Skeletal muscle tissue (tissue), 4 donors: ENCODE results near the gene WDR53. TPM values are rescaled to one million over a fixed set of nuclear protein-coding genes. Genes with fewer than 3 reads are reported as not detected.
A peak's percentile ranks its signal among the peaks of the same experiment; 100 is the strongest.
"Not testable (repeated sequence)": the region's sequence is repeated elsewhere in the genome, so short reads cannot be mapped to it uniquely, and the experiment has no call there.

ENCODE experiments used
- H3K27ac ChIP-seq: one replicate; pipeline ENCODE4 v1.7.0; 2013; ENCODE audit warnings: mild to moderate bottlenecking, low read depth, low read length, inconsistent platforms
- H3K27me3 ChIP-seq, 3 donors: one replicate each; pipeline ENCODE4 v1.7.0; 2013; ENCODE audit warnings: low read length in 3 of 3; ENCODE audit not compliant: control insufficient read depth in 3 of 3, insufficient read depth in 3 of 3
- H3K36me3 ChIP-seq, 3 donors: one replicate each; pipeline ENCODE4 v1.7.0; 2013; ENCODE audit warnings: low read length in 3 of 3; ENCODE audit not compliant: control insufficient read depth in 3 of 3, insufficient read depth in 3 of 3
- H3K4me1 ChIP-seq, 3 donors: one replicate each; pipeline ENCODE4 v1.7.0; 2013; ENCODE audit warnings: low read length in 3 of 3, mild to moderate bottlenecking in 3 of 3; ENCODE audit not compliant: control insufficient read depth in 3 of 3, insufficient read depth in 3 of 3
- H3K4me3 ChIP-seq, 3 donors: one replicate each; pipeline ENCODE4 v1.7.0; 2013; ENCODE audit warnings: low read length in 3 of 3
- H3K9ac ChIP-seq, 3 donors: one replicate each; pipeline ENCODE4 v1.7.0; 2013; ENCODE audit warnings: low read length in 3 of 3, mild to moderate bottlenecking in 3 of 3, moderate library complexity in 2 of 3, low read depth in 1 of 3
- H3K9me3 ChIP-seq, 3 donors: one replicate each; pipeline ENCODE4 v1.7.0; 2013; ENCODE audit warnings: low read length in 3 of 3; ENCODE audit not compliant: control insufficient read depth in 3 of 3
- total RNA-seq: library from RNA; depleted of rRNA; stranded (reverse); fragments of >200 nt; gene quantifications from one replicate; pipeline ENCODE4 v1.2.3, GENCODE V29; 2014
- donor health status: Osteomylitis.

The WDR53 gene
- 6.8 TPM for total RNA-seq

DNA sequence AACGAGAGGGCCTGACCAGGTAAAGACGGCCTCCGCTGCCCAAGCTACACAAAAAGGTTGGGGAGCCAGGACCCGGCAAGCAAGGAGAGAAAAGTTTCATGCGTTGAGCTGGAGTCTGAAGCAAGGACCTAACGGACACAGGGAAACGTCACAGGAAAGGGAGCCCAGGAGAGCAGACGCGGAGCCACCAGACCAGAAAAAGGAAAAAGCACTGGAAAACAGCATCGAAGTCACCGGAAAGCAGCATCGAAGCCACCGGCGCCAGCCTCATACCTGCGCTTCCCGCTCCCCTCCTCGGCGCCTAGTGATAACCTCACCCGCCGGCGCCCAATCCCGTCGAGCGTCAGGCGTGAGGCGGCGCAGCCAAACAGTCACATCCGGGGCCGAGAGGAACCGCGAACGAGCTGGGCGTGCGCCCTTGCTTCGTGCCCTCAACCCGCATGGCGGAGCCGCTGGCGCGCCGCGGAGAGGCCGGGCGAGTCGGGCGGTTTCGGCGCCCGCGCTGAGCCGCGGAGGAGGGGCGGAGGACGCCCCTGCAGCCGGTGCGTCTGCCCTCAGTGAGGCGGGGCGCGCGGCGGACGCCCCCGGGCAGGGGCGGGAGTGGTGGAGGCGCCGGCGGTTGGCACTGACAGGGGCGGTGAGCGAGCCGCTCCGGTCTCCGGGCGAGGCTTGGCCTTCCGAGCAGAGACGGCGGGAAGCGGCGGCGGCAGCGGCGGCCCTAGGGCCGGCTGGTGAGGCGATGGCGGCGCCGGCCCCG lies at the start of gene WDR53, which contains the start of gene FBXO45:
TSS of gene WDR53 (minus strand) at position 309 of the 757 bp plus-strand sequence. CDS start 7,079 bp downstream, outside the sequence.
TSS of gene FBXO45 (plus strand) at position 415 of the 757 bp plus-strand sequence. CDS start at position 740, 325 bp downstream.
- Histone ChIP-seq H3K27me3 (no peaks in the 10 kb centered on the region), H3K4me1 (peaks cover 17 to 32% (median 18%) of the 10 kb centered on the region in 3 donors), H3K4me3 (peak within 1 kb of the TSS; percentile 90 to 100 (median 91)), H3K9ac (peak within 1 kb of the TSS; percentile 84 to 97 (median 92)), H3K9me3 (no peaks in the 10 kb centered on the region), H3K27ac (peak within 1 kb of the TSS; percentile 76), H3K36me3 (peaks cover 5 to 11% (median 5%) of the 10 kb centered on the region in 3 donors)

DNA sequence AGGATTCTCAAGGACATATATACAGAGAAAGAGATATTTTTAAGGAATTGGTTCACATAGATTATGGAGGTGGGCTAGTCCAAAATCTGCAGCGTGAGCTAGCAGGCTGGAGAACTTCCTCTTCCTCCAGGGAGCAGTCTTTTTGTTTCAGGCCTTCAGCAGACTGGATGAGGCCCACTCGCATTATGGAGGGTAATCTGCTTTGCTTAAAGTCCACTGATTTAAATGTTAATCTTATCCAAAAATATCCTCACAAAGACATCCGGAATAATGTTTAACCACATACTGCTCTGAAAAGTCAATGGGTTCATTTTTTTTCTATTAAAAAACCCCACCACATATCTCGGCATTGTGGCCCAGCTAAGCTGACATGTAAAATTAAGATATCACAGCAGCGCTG lies 48.9 kb upstream of the WDR53 start:
- Histone ChIP-seq H3K27ac (no peak overlapping the region), H3K9ac (no peak overlapping the region), H3K4me1 (peaks cover 0 to 6% (median 3%) of the 10 kb centered on the region in 3 donors), H3K4me3 (no peak overlapping the region), H3K9me3 (no peaks in the 10 kb centered on the region), H3K27me3 (no peaks in the 10 kb centered on the region), H3K36me3 (no peaks in the 10 kb centered on the region)

DNA sequence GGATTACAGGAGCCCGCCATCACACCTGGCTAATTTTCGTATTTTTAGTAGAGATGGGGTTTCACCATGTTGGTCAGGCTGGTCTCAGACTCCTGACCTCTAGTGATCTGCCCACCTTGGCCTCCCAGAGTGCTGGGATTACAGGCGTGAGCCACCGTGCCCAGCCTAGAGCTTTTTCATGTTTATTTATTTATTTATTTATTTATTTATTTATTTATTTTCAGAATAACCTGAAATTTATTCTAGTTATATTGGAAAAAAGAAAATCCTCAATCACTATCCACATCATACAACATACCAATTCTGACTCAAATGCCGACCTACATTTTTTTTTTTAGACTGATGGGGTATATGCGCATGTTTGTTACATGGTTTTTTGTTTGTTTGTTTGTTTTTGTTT lies 46.9 kb upstream of the WDR53 start:
- not testable (repeated sequence) for H3K4me3 ChIP-seq, H3K27ac ChIP-seq, H3K27me3 ChIP-seq

DNA sequence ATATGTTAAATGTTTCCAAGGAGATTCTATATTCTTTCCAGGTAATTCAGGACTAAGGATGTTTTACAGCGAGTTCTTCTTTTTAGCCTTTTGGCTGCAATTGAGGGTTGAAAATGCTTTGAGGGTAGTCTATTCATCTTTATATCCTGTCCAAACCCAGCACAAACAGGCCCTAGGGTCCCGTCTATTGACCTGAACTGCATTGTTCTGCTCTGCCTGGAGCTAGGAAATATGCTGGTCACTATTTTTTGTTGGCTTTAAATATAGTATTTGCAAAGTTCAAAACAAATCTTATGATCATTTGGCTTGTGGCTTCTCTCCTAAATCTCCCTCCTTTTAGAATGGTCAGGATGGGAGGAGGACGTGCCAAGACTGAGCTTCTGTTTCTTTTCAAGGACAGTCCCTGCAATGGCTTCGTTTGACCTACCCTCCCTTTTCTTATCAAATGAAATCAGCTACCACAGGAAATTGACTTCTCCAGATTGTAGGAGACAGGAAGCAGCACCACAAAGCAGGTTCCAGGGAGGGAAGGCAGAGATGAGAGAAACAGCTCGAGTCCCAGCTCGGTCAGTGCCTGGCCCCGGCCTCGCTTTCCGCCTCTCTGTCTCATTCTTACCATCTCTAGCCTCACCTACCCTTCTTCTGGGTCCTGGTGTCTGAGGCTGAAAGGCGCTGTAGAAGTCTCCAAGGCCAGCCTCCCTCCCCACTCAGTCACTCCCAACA lies 43.6 kb upstream of the WDR53 start:
- H3K27me3 ChIP-seq: no peaks in the 10 kb centered on the region
- H3K27ac ChIP-seq: peak overlapping the region; percentile 33
- H3K9me3 ChIP-seq: no peaks in the 10 kb centered on the region
- no peak overlapping the region for H3K9ac ChIP-seq
- peaks cover 4 to 8% (median 4%) of the 10 kb centered on the region in 3 donors for H3K4me1 ChIP-seq
- no peaks in the 10 kb centered on the region for H3K36me3 ChIP-seq
- no peak overlapping the region for H3K4me3 ChIP-seq

More for the DNA sequence above, 46.9 kb upstream of the WDR53 start:
- H3K36me3 ChIP-seq, H3K9me3 ChIP-seq, H3K9ac ChIP-seq, H3K4me1 ChIP-seq: not testable (repeated sequence)

DNA sequence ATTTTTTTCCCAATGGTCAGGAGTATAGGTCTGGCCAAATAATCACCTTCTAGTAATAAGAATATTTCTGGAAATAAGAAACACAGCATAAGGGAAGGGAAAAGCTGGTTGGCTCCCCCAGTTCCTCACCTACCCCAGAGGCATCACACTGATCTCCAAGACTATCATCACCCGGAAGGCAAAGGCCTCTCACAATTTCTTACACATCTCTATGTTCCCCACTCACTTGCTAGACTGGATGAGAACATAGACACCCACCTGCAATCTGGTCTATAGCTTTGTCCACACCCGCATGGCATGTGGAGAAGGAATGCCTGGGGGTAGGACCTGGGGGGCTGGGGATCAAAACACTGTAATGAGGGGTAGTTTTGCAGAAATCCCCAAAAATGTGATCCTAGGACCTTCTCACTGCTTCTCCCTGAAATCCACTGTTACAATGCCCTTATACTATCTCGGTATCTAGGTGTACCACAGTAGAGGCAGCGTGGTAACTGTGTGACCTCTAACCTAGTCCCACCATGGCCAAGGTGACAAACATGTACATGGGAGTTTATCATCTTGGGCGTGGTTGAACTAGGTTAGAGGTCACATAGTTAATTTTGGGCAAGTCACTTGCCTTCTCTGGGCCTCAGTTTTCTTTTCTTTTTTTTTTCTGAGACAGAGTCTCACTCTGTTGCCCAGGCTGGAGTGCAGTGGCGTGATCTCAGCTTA lies 41.6 kb upstream of the WDR53 start:
- no peaks in the 10 kb centered on the region for H3K36me3 ChIP-seq
- H3K27me3 ChIP-seq: no peaks in the 10 kb centered on the region
- H3K9ac ChIP-seq: no peak overlapping the region
- no peak overlapping the region for H3K27ac ChIP-seq
- peaks cover 4 to 8% (median 4%) of the 10 kb centered on the region in 3 donors for H3K4me1 ChIP-seq
- H3K4me3 ChIP-seq: no peak overlapping the region
- H3K9me3 ChIP-seq: no peaks in the 10 kb centered on the region

DNA sequence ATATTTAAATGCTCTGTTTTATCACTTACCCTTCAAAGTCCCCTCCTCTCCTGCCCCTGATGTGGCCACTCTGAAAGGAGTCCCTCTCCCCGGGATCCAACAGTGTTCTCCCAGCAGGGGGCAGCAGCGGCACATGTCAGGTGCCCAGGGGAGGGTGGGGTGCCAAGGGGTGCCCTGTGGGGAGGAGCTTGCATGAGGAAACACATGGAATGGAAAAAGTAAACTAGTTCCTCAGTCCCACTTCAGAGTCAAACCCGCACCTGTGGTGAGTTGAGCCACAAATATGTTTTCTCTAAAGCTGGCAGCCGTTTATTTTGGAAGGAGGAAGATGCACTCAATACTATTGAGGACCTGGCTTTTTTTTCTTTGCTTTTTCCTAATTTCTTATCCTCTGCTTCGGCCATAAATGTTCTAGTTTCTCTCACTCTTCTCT lies 41.0 kb upstream of the WDR53 start:
- H3K4me3 ChIP-seq: no peak overlapping the region
- H3K27me3 ChIP-seq: peaks cover 0 to 2% (median 0%) of the 10 kb centered on the region in 3 donors
- H3K27ac ChIP-seq: no peak overlapping the region
- H3K9me3 ChIP-seq: no peaks in the 10 kb centered on the region
- H3K4me1 ChIP-seq: peaks cover 4 to 8% (median 4%) of the 10 kb centered on the region in 3 donors
- no peaks in the 10 kb centered on the region for H3K36me3 ChIP-seq
- H3K9ac ChIP-seq: no peak overlapping the region

DNA sequence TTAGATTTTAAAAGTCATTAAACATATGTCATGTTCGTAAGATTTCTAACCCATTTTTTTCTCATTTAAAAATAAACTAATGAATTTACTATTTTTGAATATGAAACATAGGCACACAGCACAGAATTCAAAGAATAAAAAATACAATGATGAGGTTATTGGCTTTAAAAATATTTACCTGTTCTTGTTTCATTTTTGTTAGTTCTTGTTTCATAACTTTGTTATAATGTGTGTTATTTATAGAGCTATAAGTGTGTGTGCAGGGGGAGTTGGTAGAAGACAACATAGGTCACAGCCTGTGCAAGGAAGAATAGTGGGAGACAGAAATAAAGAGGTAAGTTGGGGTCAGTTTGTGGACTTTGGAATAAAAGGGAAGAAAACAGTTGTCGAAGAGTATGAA lies 40.3 kb upstream of the WDR53 start:
- H3K9ac ChIP-seq: no peak overlapping the region
- no peak overlapping the region for H3K27ac ChIP-seq
- peaks cover 0 to 2% (median 0%) of the 10 kb centered on the region in 3 donors for H3K27me3 ChIP-seq
- no peaks in the 10 kb centered on the region for H3K36me3 ChIP-seq
- H3K9me3 ChIP-seq: no peaks in the 10 kb centered on the region
- H3K4me1 ChIP-seq: peaks cover 4 to 8% (median 6%) of the 10 kb centered on the region in 3 donors
- no peak overlapping the region for H3K4me3 ChIP-seq

GRCh38 chr3:196604548-196604947 lies 36.2 kb upstream of the WDR53 start:
- Histone ChIP-seq H3K4me3 (no peak overlapping the region), H3K9ac (no peak overlapping the region), H3K4me1 (peaks cover 0 to 6% (median 0%) of the 10 kb centered on the region in 3 donors), H3K36me3 (no peaks in the 10 kb centered on the region), H3K27me3 (peaks cover 0 to 2% (median 0%) of the 10 kb centered on the region in 3 donors), H3K27ac (no peak overlapping the region), H3K9me3 (no peaks in the 10 kb centered on the region)

DNA sequence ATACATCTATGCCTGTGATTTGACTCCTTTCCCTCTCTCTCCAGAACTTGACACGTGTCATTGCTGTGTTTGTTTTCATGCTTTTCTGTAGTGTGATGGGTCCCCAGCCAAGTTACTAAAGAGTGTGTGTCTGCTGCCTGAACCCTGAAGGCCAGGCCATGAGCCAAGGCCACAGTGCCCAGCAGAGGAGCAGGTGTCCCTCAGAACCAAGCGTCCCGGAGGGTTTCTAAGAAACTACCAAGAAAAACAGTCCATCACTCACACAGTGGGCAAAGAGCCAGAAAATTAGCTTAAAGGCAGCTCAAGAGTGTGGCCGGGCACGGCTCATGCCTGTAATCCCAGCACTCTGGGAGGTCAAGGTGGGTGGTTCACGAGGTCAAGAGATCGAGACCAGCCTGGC lies 35.3 kb upstream of the WDR53 start:
- Histone ChIP-seq H3K27me3 (peaks cover 0 to 2% (median 0%) of the 10 kb centered on the region in 3 donors), H3K36me3 (no peaks in the 10 kb centered on the region), H3K27ac (no peak overlapping the region), H3K9me3 (no peaks in the 10 kb centered on the region), H3K9ac (no peak overlapping the region), H3K4me1 (peaks cover 0 to 6% (median 0%) of the 10 kb centered on the region in 3 donors), H3K4me3 (no peak overlapping the region)
